LNCaP clone FGC (cell line): ENCODE results near the gene RGS6.
A peak's percentile ranks its signal among the peaks of the same experiment; 100 is the strongest.

ENCODE experiments used
- DNase-seq: peaks from one replicate; pipeline ENCODE4 v3.0.0-alpha.2; 2011; ENCODE audit warnings: low read depth
- H3K4me3 ChIP-seq: 2 replicates; pipeline ENCODE4 v1.5.1; 2011; ENCODE audit warnings: mild to moderate bottlenecking, low read depth, low read length, control low read depth
- CTCF ChIP-seq: IDR thresholded peaks from 2 replicates; pipeline ENCODE4 v1.5.1; 2012; ENCODE audit warnings: mild to moderate bottlenecking; ENCODE audit not compliant: control insufficient read depth, insufficient read depth; ENCODE audit errors: extremely low read depth

Gene RGS6

GRCh38 chr14:72097173-72097783 is 165.0 kb downstream of the RGS6 start:
- DNase-seq: no peak
- H3K4me3 ChIP-seq: no peak overlapping the region
- TF ChIP-seq CTCF: no peak

GRCh38 chr14:72098210-72098609 is 166.0 kb downstream of the RGS6 start:
- TF ChIP-seq CTCF: no peak
- no peak for DNase-seq
- H3K4me3 ChIP-seq: no peak overlapping the region

GRCh38 chr14:72099566-72099965 is 167.3 kb downstream of the RGS6 start:
- no peak overlapping the region for H3K4me3 ChIP-seq
- DNase-seq: no peak
- TF ChIP-seq CTCF: no peak

GRCh38 chr14:72104011-72104613 is 171.9 kb downstream of the RGS6 start:
- H3K4me3 ChIP-seq: no peak overlapping the region
- peak; percentile 69 for TF ChIP-seq CTCF
- DNase-seq: no peak

- DNase-seq: no peak
- no peak for TF ChIP-seq CTCF
- H3K4me3 ChIP-seq: no peak overlapping the region
These were observed 179.7 kb downstream of the RGS6 start for GRCh38 chr14:72111911-72112310.

GRCh38 chr14:72118841-72119240 is 186.6 kb downstream of the RGS6 start:
- TF ChIP-seq CTCF: no peak
- H3K4me3 ChIP-seq: no peak overlapping the region
- DNase-seq: no peak

GRCh38 chr14:72120315-72120714 is 188.1 kb downstream of the RGS6 start:
- no peak for DNase-seq
- no peak for TF ChIP-seq CTCF

More at GRCh38 chr14:72120315-72120714, 188.1 kb downstream of the RGS6 start:
- H3K4me3 ChIP-seq: no peak overlapping the region
